Measurements from ENCODE around the gene DIABLO. TPM values are rescaled to one million over a fixed set of nuclear protein-coding genes. Genes with fewer than 3 reads are reported as not detected.

Gene DIABLO
- total RNA-seq, 1 donor from 2014 or later: 76.4 TPM

GRCh38 chr12:122199484-122200355 lies 26.1 kb downstream of the DIABLO start:
- H3K36me3 Mint-ChIP-seq: peaks cover 5% of the 10 kb centered on the region
- peaks cover 13% of the 10 kb centered on the region for H3K9me3 Mint-ChIP-seq
- H3K4me3 Mint-ChIP-seq: no peak overlapping the region
- TF ChIP-seq CTCF (IDR thresholded peaks at IDR 0.05; ENCODE audit: unreplicated experiment): no peak
- DNase-seq (ENCODE audit: low spot score in 2 of 2, unreplicated experiment in 2 of 2): no peak
- peaks cover 3% of the 10 kb centered on the region for H3K4me1 Mint-ChIP-seq
- H3K27me3 Mint-ChIP-seq (ENCODE audit: low read depth): peaks cover 40% of the 10 kb centered on the region
- no peak overlapping the region for H3K27ac Mint-ChIP-seq

- TF ChIP-seq CTCF (IDR thresholded peaks at IDR 0.05; ENCODE audit: unreplicated experiment): no peak
- H3K4me1 Mint-ChIP-seq: no peaks in the 10 kb centered on the region
- H3K27ac Mint-ChIP-seq: no peak overlapping the region
- H3K4me3 Mint-ChIP-seq: no peak overlapping the region
- H3K36me3 Mint-ChIP-seq: peaks cover 5% of the 10 kb centered on the region
- peaks cover 14% of the 10 kb centered on the region for H3K9me3 Mint-ChIP-seq
- peaks cover 32% of the 10 kb centered on the region for H3K27me3 Mint-ChIP-seq (ENCODE audit: low read depth)
- DNase-seq (ENCODE audit: low spot score in 2 of 2, unreplicated experiment in 2 of 2): no peak
Observed at GRCh38 chr12:122197612-122197966, 28.3 kb downstream of the DIABLO start.

GRCh38 chr12:122195405-122195804 lies 30.4 kb downstream of the DIABLO start:
- Mint-ChIP-seq H3K36me3 (peaks cover 5% of the 10 kb centered on the region), H3K27ac (no peak overlapping the region), H3K9me3 (peaks cover 14% of the 10 kb centered on the region), H3K4me1 (no peaks in the 10 kb centered on the region), H3K4me3 (no peak overlapping the region), H3K27me3 (ENCODE audit: low read depth) (peaks cover 20% of the 10 kb centered on the region)
- no peak for TF ChIP-seq CTCF (IDR thresholded peaks at IDR 0.05; ENCODE audit: unreplicated experiment)
- DNase-seq (ENCODE audit: low spot score in 2 of 2, unreplicated experiment in 2 of 2): no peak

- H3K9me3 Mint-ChIP-seq: peaks cover 14% of the 10 kb centered on the region
Observed at GRCh38 chr12:122194804-122195203, 31.0 kb downstream of the DIABLO start.

GRCh38 chr12:122192441-122192840 lies 33.4 kb downstream of the DIABLO start:
- no peaks in the 10 kb centered on the region for H3K4me1 Mint-ChIP-seq
- H3K27me3 Mint-ChIP-seq (ENCODE audit: low read depth): peaks cover 10% of the 10 kb centered on the region
- H3K4me3 Mint-ChIP-seq: no peak overlapping the region
- peaks cover 14% of the 10 kb centered on the region for H3K9me3 Mint-ChIP-seq
- no peak overlapping the region for H3K27ac Mint-ChIP-seq
- peaks cover 5% of the 10 kb centered on the region for H3K36me3 Mint-ChIP-seq
- no peak for DNase-seq (ENCODE audit: low spot score in 2 of 2, unreplicated experiment in 2 of 2)
- TF ChIP-seq CTCF (IDR thresholded peaks at IDR 0.05; ENCODE audit: unreplicated experiment): no peak

More at GRCh38 chr12:122194804-122195203, 31.0 kb downstream of the DIABLO start:
- Mint-ChIP-seq H3K27me3 (ENCODE audit: low read depth) (peaks cover 14% of the 10 kb centered on the region), H3K36me3 (peaks cover 5% of the 10 kb centered on the region), H3K27ac (no peak overlapping the region), H3K4me3 (no peak overlapping the region), H3K4me1 (no peaks in the 10 kb centered on the region)
- TF ChIP-seq CTCF (IDR thresholded peaks at IDR 0.05; ENCODE audit: unreplicated experiment): no peak
- DNase-seq (ENCODE audit: low spot score in 2 of 2, unreplicated experiment in 2 of 2): no peak
